HG03060 (cell line): ENCODE results near the gene MKNK1.

Source experiments
- ATAC-seq: cut with Tn5 transposase; IDR thresholded peaks from one replicate; pipeline ENCODE4 v1.9.1; 2021; ENCODE audit warnings: low read depth, moderate number of reproducible peaks; ENCODE audit not compliant: unreplicated experiment

MKNK1 gene

DNA sequence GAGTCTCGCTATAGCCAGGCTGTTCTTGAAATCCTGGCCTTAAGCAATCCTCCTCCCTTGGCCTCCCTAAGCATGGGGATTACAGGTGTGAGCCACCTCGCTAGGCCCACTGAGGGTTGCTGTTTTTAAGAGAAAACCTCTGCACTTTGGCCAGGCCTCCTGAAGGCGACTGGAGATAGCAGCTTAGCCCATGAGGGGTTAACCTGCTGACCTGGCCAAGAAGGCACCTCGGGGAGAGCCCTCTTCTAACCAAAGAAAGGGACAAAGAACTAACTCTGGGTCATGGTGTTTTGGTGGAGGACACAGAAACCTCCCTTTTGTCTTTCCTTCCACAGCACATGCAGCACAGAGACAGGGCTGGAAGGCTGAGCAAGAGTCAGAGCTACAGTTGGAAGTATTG is 35.0 kb downstream of the MKNK1 start:
- ATAC-seq = no peak

DNA sequence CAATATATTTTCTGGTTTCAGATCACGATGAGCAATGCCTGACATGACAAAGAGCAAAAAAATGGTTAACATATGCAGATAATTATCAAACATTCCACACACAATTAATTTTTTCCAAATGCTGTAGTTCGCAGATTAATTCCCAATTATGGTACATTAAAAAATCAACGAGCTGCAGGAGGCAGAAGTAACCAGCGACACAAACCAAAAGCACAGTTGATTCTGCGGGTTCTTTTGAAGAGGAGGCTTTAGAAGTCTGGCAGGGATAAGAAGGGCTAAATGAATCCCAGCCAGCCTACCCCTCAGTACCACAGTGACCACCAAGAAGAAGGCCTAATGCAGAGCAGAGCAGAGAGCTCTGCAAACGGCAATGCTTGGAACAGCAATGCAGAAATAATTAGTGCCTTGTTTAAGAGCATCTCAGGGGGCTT is 35.6 kb downstream of the MKNK1 start:
- no peak for ATAC-seq

DNA sequence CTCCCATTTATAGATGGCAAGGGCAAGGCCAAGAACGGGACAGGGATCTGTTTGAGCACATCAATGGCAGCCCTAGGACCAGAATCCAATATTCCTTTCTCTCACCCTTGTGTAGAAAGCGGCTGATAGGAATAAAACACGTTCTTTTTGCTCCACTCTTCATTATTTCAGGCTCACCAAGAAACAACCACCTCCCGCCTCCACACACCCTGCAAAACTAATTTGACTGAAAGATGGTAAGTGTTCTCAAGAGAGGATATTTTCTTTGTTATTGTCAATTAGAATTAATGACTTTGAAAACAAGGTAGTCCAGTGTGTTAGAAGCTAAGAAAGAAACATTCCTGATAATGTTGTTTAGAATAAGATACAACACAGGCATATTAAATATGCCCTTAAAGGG is 40.7 kb downstream of the MKNK1 start:
- no peak for ATAC-seq

DNA sequence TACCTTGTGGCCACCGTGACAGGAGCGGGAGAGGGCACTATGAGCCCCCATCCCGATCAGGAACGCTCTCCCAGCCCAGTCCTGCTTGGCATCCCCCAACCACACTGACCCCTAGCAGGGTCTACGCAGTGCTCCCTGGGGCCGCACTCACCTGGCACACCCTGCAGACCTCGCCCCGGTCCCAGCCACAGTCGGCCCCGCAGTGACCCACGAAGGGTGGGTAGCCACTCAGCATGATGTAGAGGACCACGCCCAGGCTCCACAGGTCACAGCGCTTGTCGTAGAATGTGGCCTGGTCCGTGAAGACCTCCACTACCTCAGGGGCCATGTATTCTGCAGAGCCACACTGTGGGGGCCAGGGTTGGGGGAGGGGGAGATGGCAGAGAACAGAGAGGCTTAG is 41.6 kb downstream of the MKNK1 start:
- ATAC-seq = no peak

DNA sequence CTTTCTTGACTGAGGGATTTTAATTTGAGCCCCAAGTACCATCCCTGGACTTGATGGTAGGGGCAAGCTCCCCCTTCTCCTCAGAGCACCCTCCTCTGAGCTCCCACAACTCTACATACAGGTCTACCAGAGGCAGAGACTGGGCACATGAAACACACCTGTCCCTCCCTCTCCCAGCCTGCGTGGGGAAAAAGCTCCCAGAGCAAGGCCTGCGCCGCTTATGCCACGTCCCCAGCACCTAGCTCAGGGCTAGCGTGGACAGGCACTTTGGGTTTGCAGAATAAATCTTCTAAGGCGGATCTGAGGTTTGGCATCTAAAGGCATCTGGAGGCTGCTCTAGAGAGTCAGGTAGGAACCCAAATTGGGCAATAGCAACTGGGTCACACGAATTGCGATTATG is 45.1 kb downstream of the MKNK1 start:
- ATAC-seq = no peak

DNA sequence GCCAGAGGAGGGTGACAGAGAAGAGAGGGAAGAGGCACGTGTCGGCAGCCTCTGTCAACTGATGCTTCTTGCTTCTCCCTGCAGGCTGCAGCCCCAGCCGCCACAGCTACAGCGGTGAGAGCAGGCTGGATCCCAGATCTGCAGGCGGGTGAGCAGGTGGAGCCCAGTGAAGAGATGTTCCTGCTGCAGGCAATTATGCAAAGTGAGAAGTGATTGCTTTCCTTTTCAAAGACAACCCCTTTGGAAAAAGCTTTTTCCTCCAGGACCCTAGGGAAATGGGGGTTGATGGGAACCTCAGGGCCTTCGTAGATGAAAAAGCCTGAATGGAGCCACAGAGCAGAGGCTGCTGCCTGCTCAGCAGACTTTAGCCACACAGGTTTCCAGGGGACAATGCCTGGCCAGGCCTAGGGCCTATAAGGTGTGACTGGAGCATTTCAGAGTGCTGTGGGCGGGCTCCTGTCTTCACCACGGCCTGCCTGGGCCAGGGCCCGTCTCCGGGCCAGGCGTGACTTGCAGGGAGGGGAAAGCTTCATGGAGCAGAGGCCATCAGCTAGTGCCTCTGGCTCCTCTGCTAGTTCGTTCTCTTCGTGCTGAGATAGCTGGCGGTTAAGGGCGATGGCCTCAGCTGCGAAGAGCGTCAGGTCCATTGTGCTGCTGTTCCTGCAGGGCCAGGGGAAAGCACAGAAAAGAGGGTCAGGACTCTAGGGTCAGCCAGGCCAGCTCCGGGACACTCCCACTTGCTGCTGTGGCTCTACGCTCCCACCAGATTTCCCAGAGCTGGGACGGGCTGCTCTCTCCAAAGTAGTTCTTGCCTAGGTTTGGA is 45.7 kb downstream of the MKNK1 start:
- no peak for ATAC-seq

DNA sequence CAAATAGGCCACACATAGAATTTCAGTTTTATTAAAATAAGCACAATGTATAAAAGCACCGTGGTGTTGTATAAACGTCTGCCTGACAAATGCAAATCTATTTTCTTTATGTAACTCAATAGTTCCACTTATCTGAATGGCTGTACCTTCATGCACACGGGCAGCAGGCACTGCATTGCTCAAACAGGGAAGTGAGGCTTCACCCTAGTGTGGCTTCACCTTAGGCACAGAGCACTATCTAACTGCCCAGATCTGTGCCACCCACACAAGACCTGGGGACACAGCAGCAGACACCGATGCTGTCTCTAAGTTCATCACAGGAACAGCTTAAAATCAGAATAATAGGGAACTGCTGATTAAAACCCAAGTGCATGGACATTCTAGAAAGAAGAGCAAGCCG is 46.7 kb downstream of the MKNK1 start:
- no peak for ATAC-seq

DNA sequence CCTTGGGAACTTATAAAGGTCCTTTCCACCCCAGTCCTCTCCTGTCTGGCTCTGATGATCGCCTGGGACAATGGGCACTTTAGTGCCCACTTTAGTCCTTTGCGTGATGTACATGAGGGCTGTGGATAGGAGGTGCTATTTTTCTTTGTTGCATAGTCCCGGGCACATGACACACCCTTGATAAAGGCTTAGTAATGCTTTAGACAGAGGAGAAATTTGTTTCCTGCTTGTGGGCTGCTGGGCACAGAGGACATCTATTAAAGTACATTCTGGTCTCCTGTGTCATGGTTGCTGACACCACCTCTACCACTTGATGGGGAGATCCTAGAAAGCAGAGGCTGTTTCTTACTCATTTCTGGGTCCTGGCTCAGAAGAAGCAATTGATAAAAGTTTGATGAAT is 47.2 kb downstream of the MKNK1 start:
- ATAC-seq = no peak

DNA sequence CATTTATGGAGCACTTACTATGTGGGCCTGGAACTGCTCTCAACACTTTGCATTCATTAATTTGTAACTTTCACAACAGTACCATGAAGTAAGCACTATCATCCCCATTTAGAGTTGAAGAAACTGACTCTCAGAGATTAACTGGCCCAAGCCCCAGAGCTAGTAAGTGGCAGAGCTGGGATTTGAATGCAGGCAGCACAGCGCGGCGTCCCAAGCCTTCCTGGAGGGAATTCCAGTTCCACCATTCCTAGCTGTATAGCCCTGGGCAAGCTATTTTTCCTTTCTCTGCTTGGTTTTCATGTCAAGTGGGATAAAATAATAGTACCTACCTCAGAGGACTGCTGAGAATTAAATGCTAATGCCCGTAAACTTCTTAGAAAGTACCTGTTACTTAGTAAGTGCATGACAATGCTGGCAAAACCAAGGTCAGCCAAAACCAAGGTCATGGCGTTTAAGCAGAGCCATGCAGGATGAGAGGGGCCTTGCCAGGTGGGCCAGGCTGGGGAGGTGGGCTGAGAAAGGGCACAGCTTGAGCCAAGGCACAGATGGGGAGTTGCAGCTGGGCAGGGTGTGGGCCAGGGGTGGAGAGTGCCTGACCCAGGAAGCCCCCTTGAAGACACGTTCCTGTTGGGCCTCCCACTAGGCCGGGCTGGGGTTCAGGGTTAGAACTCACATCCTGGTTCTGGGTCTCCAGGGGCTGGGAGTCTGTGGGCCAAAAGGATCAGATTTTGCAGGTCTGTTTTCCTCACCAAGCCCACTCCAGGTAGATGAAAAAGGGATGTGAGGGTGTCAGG is 48.0 kb downstream of the MKNK1 start:
- no peak for ATAC-seq

DNA sequence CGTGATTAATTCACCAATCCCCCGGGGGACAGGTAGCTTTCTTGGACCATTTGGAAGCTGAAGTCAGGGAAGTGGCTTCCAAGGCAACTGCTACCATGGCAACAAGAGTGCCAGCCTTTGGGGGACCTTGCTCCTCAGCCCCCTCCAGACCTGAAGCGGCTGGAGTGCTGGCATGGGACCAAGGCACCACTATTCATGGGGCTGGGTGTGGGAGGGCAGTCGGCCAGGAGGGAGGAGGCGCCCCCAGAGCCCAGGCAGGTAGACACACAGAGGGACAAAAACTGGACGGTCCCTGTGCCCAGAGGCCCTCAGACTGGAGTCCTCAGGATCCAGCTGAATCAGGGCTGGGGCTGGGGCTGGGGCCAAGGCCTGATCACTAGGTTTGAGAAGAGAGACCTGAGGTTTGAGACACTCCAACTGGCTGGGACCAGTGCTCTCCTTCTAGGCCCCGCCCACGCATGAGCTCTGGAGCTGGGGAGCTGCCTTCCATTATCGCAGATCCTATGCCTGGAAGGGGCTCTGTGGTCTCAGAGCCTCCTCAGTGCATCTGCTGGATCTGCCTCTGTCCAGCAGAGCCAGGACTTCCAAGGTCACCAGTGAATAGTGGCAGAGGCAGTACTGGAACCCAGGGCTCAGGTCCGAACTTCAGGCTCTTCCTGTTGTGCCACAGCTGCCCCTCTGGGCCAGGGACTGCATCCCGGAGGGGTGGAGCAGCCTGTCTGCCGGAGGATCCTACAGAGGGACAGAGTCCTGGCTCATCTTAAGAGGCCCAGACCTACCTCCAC is 49.3 kb downstream of the MKNK1 start:
- ATAC-seq = no peak

DNA sequence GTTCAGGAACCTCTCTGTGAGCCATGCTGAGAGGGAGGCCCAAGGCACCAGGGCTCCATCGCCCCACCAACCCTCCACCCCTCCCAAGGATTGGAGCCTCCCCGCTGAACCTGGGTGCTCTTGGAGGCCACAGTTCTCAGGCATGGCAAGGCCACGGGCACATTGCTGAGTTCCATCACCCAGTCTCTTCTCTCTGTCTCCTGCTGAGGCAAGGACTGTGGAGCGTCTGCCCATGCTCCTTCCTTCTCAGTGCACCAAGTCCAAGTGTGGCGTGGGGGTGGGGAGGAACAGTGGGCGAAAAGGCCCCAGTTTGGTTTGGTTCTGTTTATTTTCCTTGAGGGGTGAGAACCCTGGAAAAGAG is 49.9 kb downstream of the MKNK1 start:
- ATAC-seq = no peak

DNA sequence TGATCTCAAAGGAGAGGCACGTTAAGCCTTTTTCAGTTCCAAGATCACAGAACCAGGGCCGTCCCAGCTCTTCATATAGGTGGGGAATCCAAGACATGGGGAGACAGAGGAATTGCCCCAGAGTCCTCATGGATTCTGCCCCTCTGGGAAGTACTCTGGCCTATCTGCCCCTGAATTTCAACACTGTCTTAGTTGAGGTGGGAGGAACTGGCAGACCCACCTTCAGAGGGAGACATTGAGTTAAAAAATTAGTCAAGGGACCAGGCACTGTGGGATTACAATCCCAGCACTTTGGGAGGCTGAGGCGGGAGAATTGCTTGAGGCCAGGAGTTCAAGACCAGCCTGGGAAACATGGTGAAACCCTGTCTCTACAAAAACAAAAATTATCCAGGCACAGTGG is 50.6 kb downstream of the MKNK1 start:
- ATAC-seq = no peak

DNA sequence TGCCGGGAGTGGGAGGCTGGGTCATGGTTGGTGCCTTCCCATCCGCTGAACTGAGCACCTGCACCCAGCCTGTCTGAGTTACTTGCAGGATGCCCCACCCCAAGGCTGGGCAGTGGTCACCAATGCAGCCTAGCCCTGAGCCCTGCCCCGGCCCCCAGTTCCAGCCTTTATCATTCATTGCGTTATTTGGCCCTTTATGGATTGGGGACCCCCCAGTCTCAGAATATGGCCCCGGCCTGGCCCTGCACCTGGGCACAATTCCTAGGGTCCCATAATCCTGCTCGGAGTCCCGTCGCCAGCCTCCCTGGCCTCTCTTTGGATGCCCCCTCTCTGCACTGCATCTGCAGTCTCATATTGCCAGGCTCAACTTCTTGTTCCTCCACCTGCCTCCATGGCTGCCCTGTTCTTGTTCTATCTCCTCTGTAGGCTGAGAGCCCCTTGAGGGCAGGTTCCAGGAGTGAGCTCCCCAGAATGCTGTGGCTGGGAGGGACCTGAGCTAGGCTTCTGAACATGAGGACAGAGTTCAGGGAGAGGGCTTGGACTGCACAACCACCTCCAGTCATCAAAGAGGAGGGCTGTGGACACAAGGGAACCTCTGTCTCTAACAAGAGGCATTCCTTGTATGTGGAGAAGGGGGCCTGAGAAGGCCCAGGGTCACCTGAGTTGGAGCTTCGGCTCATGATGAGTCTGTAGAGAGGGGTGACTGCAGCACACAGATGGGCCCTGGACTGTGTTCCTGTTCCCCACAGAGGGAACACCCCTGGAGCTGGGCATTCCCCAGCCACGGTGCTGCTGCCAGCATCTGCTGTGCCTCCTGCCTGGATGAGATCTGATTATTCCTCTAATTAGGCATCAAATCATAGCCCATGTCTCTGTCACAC is 51.5 kb downstream of the MKNK1 start:
- ATAC-seq = no peak

DNA sequence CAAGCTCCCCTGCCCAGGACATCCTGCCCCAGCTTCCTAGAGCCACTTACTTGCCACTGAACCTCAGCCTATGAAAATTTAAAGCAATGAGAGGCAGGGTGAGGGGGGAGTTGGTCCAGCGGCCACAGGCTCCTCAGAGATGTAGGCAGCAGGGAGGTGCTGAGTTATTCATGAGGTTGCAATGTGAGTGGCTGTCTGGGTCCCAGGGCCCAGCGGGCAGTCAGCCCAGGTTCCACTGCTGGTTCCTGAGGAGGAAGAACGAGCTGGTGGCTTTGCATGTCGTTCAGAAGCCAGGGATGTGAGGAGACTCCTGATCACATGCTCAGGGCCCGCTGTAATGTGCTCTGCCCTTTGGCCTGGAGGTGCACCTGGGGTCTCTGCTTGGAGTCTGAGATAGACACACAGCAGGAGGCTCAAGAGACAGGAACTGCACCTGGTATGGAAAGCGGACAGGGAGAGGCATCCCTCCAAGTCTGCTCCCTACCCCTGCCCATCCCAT is 52.4 kb downstream of the MKNK1 start, which contains the start of gene KNCN:
Gene KNCN (minus strand): TSS at position 51 of the 499 bp plus-strand sequence. CDS start 432 bp downstream, outside the sequence.
- ATAC-seq = no peak

DNA sequence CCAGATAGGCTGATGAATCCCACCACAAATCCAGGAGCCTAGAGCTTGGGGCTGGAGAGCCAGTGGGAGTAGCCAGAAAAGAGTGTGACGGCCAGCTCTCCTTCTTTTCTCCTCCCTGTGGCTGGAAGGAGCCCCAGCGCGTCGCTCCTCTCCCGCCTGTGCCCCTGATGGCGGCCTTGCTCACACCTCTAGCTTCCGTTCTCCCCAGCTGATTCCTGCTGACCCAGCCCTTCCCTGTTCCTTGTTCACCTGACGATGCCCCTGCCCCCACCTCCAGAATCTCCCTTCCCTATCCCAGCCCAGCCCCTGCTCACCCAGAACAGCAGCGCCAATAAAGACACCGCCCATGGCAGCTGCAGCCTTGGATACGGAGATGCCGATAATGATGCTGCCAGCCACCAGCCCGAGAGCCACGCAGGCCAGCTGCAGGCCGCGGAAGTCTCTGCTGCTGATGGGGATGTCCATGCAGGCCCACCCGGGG is 53.3 kb downstream of the MKNK1 start:
- ATAC-seq = no peak

DNA sequence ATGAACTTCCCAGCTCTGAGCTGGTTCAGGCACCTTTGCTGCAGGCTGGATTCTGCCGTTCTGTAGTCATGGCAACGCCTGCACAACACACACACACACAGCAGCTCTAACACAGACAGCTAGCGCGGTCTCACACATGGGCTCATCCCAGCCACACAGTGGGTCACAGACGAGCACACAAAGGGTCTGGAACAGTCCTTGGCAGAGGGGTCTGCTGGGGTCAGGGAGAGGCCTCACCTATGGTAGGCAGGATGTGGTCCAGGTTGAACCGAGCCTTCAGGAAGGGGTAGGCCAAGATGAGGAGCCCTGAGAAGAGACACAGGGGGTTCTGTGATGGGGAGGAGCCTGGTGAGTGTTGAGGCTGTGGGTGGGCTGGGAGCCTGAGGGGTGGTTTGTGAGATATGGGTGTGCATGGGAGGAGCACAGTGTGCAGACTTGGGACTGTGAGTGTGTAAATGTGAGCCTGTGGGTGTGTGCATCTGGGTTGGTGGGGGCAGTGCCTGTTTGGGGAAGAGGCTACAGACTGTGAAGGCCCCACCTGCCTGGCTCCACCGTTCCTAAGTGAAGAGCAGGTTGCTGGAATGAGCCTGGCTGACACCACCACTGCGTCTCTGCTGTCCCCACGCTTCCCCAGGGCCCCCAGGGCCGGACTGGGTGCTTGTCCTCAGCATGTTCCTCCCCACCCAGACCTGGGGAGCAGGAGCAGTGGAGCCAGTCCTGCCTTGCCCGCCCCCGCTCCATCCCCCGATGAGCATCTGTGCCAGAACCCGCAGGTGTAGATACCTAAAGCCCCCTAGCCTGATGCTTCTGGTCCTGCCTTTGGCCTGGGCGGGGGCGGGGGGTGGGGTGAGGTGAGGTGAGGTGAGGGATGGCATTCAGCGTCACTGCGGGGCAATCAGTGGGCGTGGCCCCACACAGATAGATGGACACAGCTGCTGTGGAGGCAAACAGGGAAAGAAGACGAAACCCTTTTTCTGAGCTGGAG is 54.1 kb downstream of the MKNK1 start:
- ATAC-seq = no peak

DNA sequence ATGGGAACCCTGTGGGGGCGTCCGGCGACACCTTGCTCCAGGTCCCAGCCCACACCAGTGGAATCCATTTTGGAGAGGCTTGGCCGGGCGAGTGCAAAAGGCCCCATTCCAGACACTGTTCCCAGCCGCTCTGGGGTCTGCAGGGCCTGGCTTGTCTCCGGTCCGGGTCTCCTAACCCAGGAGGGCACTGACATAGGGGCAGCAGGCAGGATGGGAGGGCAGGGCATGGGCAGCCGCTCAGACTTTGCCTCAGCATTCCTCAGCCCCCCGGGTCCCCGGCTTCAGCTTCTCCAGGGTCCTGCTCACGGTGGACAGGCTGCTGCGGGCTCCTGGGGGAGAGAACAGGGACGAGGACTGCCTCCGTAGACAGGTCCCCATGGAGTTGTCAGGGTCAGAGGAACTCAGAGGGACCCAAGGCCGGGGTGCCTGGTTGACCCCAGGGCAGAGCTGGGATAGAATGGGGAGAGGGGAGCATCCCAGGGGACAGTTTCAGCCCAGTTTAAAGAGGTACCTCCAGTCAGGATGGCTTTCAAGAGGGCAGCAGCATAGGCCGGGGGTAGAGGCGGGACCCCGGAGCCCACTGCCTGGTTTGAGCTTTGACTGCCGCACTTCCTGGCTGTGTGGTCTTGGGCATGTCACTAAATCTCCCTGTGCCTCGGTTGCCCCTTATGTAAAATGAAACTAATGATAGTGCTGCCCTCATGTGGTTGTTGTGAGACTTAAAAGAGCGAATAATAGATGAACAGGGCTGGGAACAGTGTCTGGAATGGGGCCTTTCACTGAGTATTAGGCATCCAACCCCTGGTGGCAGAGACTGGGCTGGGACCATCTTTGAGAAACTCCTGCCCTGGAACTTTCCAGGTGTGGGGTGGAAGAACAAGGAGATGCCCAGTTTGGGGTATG is 56.3 kb downstream of the MKNK1 start:
- no peak for ATAC-seq

DNA sequence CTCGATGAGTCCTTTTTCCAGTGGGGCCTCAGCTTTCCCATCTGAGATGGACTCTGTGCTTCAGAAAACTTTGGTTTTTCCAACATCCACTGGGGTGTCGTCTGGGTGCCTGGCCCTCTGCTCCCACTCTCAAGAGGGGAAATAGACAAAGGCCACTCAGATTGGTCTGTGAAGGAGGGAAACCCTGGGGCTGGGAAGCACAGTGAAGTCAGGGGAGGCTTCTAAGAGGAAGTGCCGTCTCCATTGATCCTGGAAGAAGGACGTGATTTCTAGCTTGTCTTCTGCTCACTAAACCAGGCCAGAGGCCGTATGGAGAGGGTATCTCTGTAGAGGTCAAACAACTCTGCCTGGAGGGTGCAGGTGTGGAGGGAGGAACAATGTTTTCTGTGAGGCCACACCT is 57.9 kb downstream of the MKNK1 start:
- no peak for ATAC-seq
